SU-DHL-6 (cell line): ENCODE results near the gene GRPEL1.

Experiments used
- H2AFZ ChIP-seq: fragments of 200-600 bp; sonication (generic); 2 replicates; pipeline ENCODE4 v1.6.1; 2014; ENCODE audit warnings: low read depth, mild to moderate bottlenecking, moderate library complexity, mixed read lengths, antibody characterized with exemption, low read length; ENCODE audit not compliant: severe bottlenecking
- H3F3A ChIP-seq: fragments of 200-600 bp; shearing (Covaris generic); 2 replicates; pipeline ENCODE4 v1.6.0; 2016; ENCODE audit warnings: antibody characterized with exemption, mild to moderate bottlenecking; ENCODE audit not compliant: insufficient read depth
- H3K27ac ChIP-seq: fragments of 200-600 bp; sonication (generic); 2 replicates; pipeline ENCODE4 v1.5.1; 2016; ENCODE audit warnings: low read depth, mild to moderate bottlenecking, low read length, moderate library complexity, mixed read lengths
- H3K27me3 ChIP-seq: fragments of 200-600 bp; sonication (generic), shearing (Covaris generic); 2 replicates; pipeline ENCODE4 v1.6.0; 2014; ENCODE audit warnings: mild to moderate bottlenecking, low read length
- H3K36me3 ChIP-seq: fragments of 200-600 bp; sonication (generic); 2 replicates; pipeline ENCODE4 v1.6.1; 2014; ENCODE audit warnings: mild to moderate bottlenecking, low read length, mixed read lengths
- H3K4me2 ChIP-seq: fragments of 300-600, 200-600 bp; shearing (Covaris generic), sonication (generic); 2 replicates; pipeline ENCODE4 v1.6.0; 2014; ENCODE audit warnings: low read length, low read depth, mild to moderate bottlenecking; ENCODE audit not compliant: poor library complexity, severe bottlenecking
- H3K4me3 ChIP-seq: fragments of 200-600 bp; sonication (generic); 2 replicates; pipeline ENCODE4 v1.5.1; 2014; ENCODE audit warnings: antibody characterized with exemption, low read length, mild to moderate bottlenecking, mixed read lengths; ENCODE audit not compliant: insufficient read depth, poor library complexity, severe bottlenecking
- H3K79me2 ChIP-seq: fragments of 200-600 bp; sonication (generic); 2 replicates; pipeline ENCODE4 v1.6.1; 2014; ENCODE audit warnings: mild to moderate bottlenecking, low read length, moderate library complexity; ENCODE audit not compliant: insufficient read depth
- H3K9ac ChIP-seq: fragments of 200-600 bp; sonication (generic); 2 replicates; pipeline ENCODE4 v1.7.0; 2014; ENCODE audit warnings: mild to moderate bottlenecking, low read length
- H3K9me2 ChIP-seq: fragments of 200-600 bp; sonication (generic); replicated peaks from 2 replicates; pipeline ENCODE4 v1.6.1; 2014; ENCODE audit warnings: low read length; ENCODE audit not compliant: insufficient read depth
- H3K9me3 ChIP-seq: fragments of 200-600 bp; sonication (generic); 2 replicates; pipeline ENCODE4 v1.6.1; 2014; ENCODE audit warnings: low read length, mixed read lengths; ENCODE audit not compliant: insufficient read depth
- H4K20me1 ChIP-seq: fragments of 200-600 bp; sonication (generic); 2 replicates; pipeline ENCODE4 v1.6.1; 2014; ENCODE audit warnings: low read depth, mild to moderate bottlenecking, antibody characterized with exemption, low read length, moderate library complexity, mixed read lengths
- EZH2phosphoT487 ChIP-seq: fragments of 200-600 bp; sonication (generic), shearing (Covaris generic); conservative IDR thresholded peaks from 2 replicates; pipeline ENCODE4 v1.6.1; 2018; ENCODE audit warnings: mild to moderate bottlenecking, antibody characterized with exemption, low read length, moderate library complexity, mixed read lengths
- TF ChIP-seq, protein P1 (sequence below): fragments of 200-600 bp; sonication (generic); IDR thresholded peaks from one replicate; pipeline ENCODE4 v1.5.1; 2017; ENCODE audit warnings: antibody characterized with exemption, mild to moderate bottlenecking, low read length, moderate library complexity; ENCODE audit not compliant: insufficient read depth, poor library complexity, severe bottlenecking

The GRPEL1 gene

DNA sequence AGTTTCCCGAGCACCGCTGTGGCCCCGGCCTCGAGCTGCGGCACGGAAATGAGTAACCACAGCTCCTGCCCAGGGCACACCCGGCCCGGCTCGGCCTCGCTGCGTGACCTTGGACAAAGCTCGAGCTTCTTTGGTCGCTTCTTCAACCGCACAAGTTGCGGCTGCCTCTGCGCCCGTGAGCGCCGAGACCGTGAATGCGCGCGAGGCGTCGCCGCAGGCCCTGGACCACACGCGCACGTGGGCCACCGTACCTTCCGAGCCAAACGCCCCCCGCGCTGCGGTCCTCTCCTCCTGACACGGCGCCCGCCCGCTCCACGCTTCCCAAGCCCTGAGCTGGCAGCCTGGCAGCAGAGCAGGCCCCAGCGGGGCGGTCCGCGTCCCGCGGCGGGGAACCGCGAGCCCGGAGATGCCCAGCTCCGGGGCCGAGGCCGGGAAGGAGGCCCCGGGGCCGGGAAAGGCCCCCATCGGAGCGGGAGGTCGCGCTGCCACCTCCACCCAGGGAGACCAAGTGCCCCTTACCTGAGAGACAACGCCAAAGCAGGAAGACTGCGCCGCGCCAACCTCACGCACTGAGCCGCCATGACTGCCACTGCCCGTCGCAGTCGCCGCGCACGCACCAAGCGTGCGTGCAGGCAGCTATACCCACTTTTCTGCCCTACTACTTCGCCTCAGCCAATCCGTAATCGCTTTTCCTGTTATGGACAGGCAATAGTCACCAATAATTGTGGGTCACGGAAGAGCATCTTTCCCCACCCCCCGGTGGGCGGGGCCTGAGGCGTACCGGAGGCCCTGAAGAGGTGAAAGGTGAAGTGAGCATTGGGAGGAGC is at the start of gene GRPEL1:
Gene GRPEL1, minus strand, starts transcription at position 613 of the 827 bp plus-strand sequence. Its CDS starts 32 bp downstream, at position 581.
- H2AFZ ChIP-seq: peak within 1 kb of the TSS; percentile 77
- H3K4me2 ChIP-seq: peak within 1 kb of the TSS; percentile 94
- no peaks in the 10 kb centered on the region for H3K27me3 ChIP-seq

DNA sequence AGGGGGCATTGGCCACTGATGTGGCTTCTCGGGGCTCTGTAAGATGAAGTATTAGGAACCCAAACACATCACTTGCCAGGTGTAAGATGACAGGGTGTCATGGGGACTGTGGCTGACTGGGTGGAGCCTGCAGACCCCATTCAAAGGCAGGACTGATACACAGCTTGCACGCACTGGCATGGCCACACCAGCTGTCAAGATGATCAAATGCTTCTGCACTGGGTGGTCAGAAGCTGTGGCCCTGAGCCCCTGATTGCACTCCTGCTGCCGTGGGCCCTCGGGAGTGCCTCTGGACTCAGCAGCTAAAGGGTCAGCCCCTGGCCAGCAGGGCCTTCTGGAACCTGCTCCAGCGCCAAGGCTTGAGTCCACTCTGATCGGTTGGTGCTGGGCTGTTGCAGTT is 48.8 kb upstream of the GRPEL1 start:
- no peaks in the 10 kb centered on the region for H3F3A ChIP-seq
- H3K9me3 ChIP-seq: no peaks in the 10 kb centered on the region
- no peak overlapping the region for H3K4me3 ChIP-seq
- no peak overlapping the region for H3K9ac ChIP-seq
- no peak overlapping the region for H2AFZ ChIP-seq
- H3K36me3 ChIP-seq: no peaks in the 10 kb centered on the region
- no peaks in the 10 kb centered on the region for H4K20me1 ChIP-seq
- H3K9me2 ChIP-seq: no peaks in the 10 kb centered on the region
- H3K4me2 ChIP-seq: no peak overlapping the region
- TF ChIP-seq, protein P1, sequence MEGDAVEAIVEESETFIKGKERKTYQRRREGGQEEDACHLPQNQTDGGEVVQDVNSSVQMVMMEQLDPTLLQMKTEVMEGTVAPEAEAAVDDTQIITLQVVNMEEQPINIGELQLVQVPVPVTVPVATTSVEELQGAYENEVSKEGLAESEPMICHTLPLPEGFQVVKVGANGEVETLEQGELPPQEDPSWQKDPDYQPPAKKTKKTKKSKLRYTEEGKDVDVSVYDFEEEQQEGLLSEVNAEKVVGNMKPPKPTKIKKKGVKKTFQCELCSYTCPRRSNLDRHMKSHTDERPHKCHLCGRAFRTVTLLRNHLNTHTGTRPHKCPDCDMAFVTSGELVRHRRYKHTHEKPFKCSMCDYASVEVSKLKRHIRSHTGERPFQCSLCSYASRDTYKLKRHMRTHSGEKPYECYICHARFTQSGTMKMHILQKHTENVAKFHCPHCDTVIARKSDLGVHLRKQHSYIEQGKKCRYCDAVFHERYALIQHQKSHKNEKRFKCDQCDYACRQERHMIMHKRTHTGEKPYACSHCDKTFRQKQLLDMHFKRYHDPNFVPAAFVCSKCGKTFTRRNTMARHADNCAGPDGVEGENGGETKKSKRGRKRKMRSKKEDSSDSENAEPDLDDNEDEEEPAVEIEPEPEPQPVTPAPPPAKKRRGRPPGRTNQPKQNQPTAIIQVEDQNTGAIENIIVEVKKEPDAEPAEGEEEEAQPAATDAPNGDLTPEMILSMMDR: no peak
- no peak for TF ChIP-seq EZH2phosphoT487
- no peaks in the 10 kb centered on the region for H3K79me2 ChIP-seq
- no peak overlapping the region for H3K27ac ChIP-seq
- no peaks in the 10 kb centered on the region for H3K27me3 ChIP-seq

More for the DNA sequence above, at the start of gene GRPEL1:
- TF ChIP-seq, protein P1: no peak
- TF ChIP-seq EZH2phosphoT487: no peak
- H3K27ac ChIP-seq: peak within 1 kb of the TSS; percentile 57
- peaks cover 7% of the 10 kb centered on the region; the same call in 1 of the 2 replicates for H3K36me3 ChIP-seq
- peak within 1 kb of the TSS; percentile 89 for H3K9ac ChIP-seq
- H3F3A ChIP-seq: no peaks in the 10 kb centered on the region
- H3K79me2 ChIP-seq: peaks cover 43% of the 10 kb centered on the region
- H3K4me3 ChIP-seq: peak within 1 kb of the TSS; percentile 88
- no peaks in the 10 kb centered on the region; the same call in 1 of the 2 replicates for H4K20me1 ChIP-seq
- no peaks in the 10 kb centered on the region for H3K9me2 ChIP-seq
- no peaks in the 10 kb centered on the region for H3K9me3 ChIP-seq

DNA sequence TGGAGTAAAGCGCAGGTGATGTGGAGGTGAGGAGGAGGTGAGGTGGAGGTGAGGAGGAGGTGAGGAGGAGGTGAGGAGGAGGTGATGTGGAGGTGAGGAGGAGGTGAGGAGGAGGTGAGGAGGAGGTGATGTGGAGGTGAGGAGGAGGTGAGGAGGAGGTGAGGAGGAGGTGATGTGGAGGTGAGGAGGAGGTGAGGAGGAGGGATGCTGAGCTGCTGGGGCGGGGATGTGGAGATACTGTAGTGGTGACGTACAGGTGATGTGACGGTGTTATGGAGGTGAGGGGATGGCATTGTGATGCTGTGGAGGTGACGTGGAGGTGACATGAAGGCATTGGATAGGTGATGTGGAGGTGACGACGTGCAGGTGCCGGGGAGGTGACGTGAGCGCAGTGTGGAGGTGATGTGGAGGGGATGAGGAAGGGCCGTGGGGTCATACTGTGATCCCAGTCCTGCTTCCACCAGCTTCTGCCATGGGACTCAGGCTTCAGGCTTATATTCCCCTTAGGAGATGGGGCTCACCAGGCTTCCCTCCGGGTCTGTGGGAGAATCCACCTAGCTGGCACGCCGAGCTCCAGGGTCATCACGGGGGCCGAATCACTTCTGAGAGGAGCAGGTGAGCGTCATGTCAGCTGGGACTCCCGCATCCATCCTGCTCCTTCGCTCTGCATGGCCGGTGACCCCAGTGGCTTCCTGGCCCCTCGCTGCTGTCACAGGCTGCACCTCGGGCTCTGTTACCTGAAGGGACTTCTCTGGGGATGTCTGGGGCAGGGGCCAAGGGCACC is 47.9 kb upstream of the GRPEL1 start:
- H3K36me3 ChIP-seq: no peaks in the 10 kb centered on the region
- H3F3A ChIP-seq: no peaks in the 10 kb centered on the region
- H3K9me3 ChIP-seq: no peaks in the 10 kb centered on the region
- H3K4me2 ChIP-seq: no peak overlapping the region
- no peak overlapping the region for H3K4me3 ChIP-seq
- no peak overlapping the region for H3K9ac ChIP-seq
- H3K9me2 ChIP-seq: no peaks in the 10 kb centered on the region
- H4K20me1 ChIP-seq: no peaks in the 10 kb centered on the region
- H3K27ac ChIP-seq: no peak overlapping the region
- TF ChIP-seq, protein P1: no peak
- no peak for TF ChIP-seq EZH2phosphoT487
- no peaks in the 10 kb centered on the region for H3K27me3 ChIP-seq
- no peaks in the 10 kb centered on the region for H3K79me2 ChIP-seq
- no peak overlapping the region for H2AFZ ChIP-seq
